ENCODE data around the gene MERTK.

Gene MERTK

GRCh38 chr2:111884592-111884964 is 13.8 kb upstream of the MERTK start:
- Histone ChIP-seq H3K27ac (peak overlapping the region; percentile 85), H3K36me3 (no peaks in the 10 kb centered on the region), H3K9me3 (ENCODE audit: severe bottlenecking) (no peaks in the 10 kb centered on the region), H3K27me3 (ENCODE audit: insufficient read depth, low read depth, severe bottlenecking) (no peaks in the 10 kb centered on the region), H3K4me3 (ENCODE audit: low read depth, low read length) (peak overlapping the region; percentile 65)
- DNase-seq, result no peak
- no peak for TF ChIP-seq CTCF (IDR thresholded peaks at IDR 0.05; ENCODE audit: low read depth, low read length)

DNA sequence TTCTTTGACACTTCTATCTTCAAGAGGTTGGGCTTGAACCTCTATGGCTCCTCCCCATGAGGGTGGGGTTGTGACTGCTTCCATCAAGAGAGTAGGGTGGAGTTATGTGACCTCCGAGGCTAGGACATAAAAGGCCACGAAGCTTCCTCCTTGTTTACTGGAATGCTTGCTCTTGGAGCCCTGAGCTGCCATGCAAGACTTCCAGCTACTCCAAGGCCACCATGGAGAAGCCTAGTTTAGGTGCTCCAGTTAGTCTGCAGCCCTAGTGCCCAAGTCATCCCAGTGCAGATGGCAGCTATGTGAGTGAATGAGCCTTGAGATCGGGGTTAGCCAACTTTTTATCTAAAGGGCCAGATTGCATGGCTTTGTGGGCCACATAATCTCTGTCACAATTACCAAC is 2.4 kb upstream of the MERTK start:
- Histone ChIP-seq H3K27me3 (ENCODE audit: insufficient read depth, low read depth, severe bottlenecking) (peaks cover 16% of the 10 kb centered on the region), H3K27ac (no peak overlapping the region), H3K9me3 (ENCODE audit: severe bottlenecking) (no peaks in the 10 kb centered on the region), H3K4me3 (ENCODE audit: low read depth, low read length) (no peak overlapping the region), H3K36me3 (no peaks in the 10 kb centered on the region)
- DNase-seq, result no peak
- no peak for TF ChIP-seq CTCF (IDR thresholded peaks at IDR 0.05; ENCODE audit: low read depth, low read length)

GRCh38 chr2:111896576-111896975 is 1.8 kb upstream of the MERTK start:
- Histone ChIP-seq H3K27ac (no peak overlapping the region), H3K36me3 (no peaks in the 10 kb centered on the region), H3K4me3 (ENCODE audit: low read depth, low read length) (no peak overlapping the region), H3K9me3 (ENCODE audit: severe bottlenecking) (no peaks in the 10 kb centered on the region), H3K27me3 (ENCODE audit: insufficient read depth, low read depth, severe bottlenecking) (peaks cover 16% of the 10 kb centered on the region)
- no peak for TF ChIP-seq CTCF (IDR thresholded peaks at IDR 0.05; ENCODE audit: low read depth, low read length)
- no peak for DNase-seq

DNA sequence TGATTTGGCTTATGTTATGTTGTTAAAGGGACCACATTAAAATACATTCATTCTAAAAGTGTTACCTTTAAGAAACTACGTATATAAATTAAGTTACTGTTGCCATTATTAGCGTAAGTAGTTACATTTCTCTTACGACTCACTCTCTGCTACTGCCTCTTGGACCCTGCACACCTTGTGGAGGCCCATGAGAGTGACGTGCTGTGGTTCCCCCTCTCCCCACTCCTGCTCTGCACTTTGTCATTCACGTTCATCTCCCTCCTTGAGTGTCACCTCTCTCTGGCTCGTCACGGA is 830 bp upstream of the MERTK start:
- no peaks in the 10 kb centered on the region for H3K9me3 ChIP-seq (ENCODE audit: severe bottlenecking)
- no peaks in the 10 kb centered on the region for H3K36me3 ChIP-seq
- H3K27me3 ChIP-seq (ENCODE audit: insufficient read depth, low read depth, severe bottlenecking), result peaks cover 16% of the 10 kb centered on the region
- TF ChIP-seq CTCF (IDR thresholded peaks at IDR 0.05; ENCODE audit: low read depth, low read length), result no peak
- H3K4me3 ChIP-seq (ENCODE audit: low read depth, low read length), result peak overlapping the region; percentile 51
- H3K27ac ChIP-seq, result peak overlapping the region; percentile 71; the same call in 1 of the 2 replicates
- DNase-seq, result no peak

GRCh38 chr2:111898703-111899514 is 502 bp downstream of the MERTK start:
- Histone ChIP-seq H3K36me3 (no peaks in the 10 kb centered on the region), H3K27me3 (ENCODE audit: insufficient read depth, low read depth, severe bottlenecking) (peaks cover 16% of the 10 kb centered on the region), H3K4me3 (ENCODE audit: low read depth, low read length) (peak overlapping the region; percentile 85), H3K9me3 (ENCODE audit: severe bottlenecking) (no peaks in the 10 kb centered on the region), H3K27ac (peak overlapping the region; percentile 45; the same call in 1 of the 2 replicates)
- no peak for DNase-seq
- no peak for TF ChIP-seq CTCF (IDR thresholded peaks at IDR 0.05; ENCODE audit: low read depth, low read length)

DNA sequence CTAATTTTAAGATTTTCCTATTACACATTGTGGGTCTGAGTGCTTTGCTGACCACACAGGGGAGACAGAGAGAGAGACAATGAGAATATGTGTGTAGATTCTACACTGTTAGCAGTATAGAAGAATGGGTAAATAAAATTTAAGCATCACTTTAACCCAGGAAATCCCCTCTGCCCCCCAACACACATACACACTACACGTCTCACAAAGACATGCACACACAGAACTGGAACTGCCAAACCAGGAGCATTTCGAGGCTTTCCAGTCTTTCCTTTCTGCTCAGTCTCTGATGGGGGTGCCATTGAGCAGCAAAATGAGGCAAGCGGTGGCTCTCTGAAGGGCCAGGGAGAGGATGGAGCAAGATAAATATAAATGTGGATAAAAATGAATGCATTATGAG is 2.5 kb downstream of the MERTK start:
- H3K36me3 ChIP-seq, result no peaks in the 10 kb centered on the region
- TF ChIP-seq CTCF (IDR thresholded peaks at IDR 0.05; ENCODE audit: low read depth, low read length), result peak; percentile 62
- H3K27me3 ChIP-seq (ENCODE audit: insufficient read depth, low read depth, severe bottlenecking), result peaks cover 16% of the 10 kb centered on the region
- no peaks in the 10 kb centered on the region for H3K9me3 ChIP-seq (ENCODE audit: severe bottlenecking)
- H3K27ac ChIP-seq, result no peak overlapping the region
- DNase-seq, result peak; percentile 47
- no peak overlapping the region for H3K4me3 ChIP-seq (ENCODE audit: low read depth, low read length)
